ENCODE data around the gene BHLHA9.

BHLHA9 gene

GRCh38 chr17:1256699-1257098 lies 13.5 kb upstream of the BHLHA9 start:
- no peak for DNase-seq

GRCh38 chr17:1260086-1260769 lies 10.0 kb upstream of the BHLHA9 start:
- no peak for DNase-seq

- no peak for DNase-seq
These were observed 9.5 kb upstream of the BHLHA9 start for GRCh38 chr17:1260770-1261161.

- DNase-seq: no peak
These were observed 6.0 kb upstream of the BHLHA9 start for GRCh38 chr17:1264196-1264595.

- DNase-seq: no peak
These were observed 2.7 kb upstream of the BHLHA9 start for GRCh38 chr17:1267471-1267943.

- DNase-seq: no peak
These were observed 783 bp downstream of the BHLHA9 start for GRCh38 chr17:1271030-1271423.

- no peak for DNase-seq
These were observed 1.2 kb downstream of the BHLHA9 start for GRCh38 chr17:1271441-1271840.

- DNase-seq: no peak
These were observed 2.5 kb downstream of the BHLHA9 start for GRCh38 chr17:1272701-1273100.

GRCh38 chr17:1273492-1274244 lies 3.4 kb downstream of the BHLHA9 start:
- DNase-seq: no peak

GRCh38 chr17:1274245-1274608 lies 4.0 kb downstream of the BHLHA9 start:
- no peak for DNase-seq

GRCh38 chr17:1275205-1275961 lies 5.1 kb downstream of the BHLHA9 start:
- no peak for DNase-seq

- no peak for DNase-seq
These were observed 5.9 kb downstream of the BHLHA9 start for GRCh38 chr17:1275962-1276736.

GRCh38 chr17:1280652-1281051 lies 10.4 kb downstream of the BHLHA9 start:
- DNase-seq: no peak

GRCh38 chr17:1286379-1287106 lies 16.3 kb downstream of the BHLHA9 start:
- no peak for DNase-seq

GRCh38 chr17:1289695-1290094 lies 19.5 kb downstream of the BHLHA9 start:
- DNase-seq: no peak

GRCh38 chr17:1290676-1291075 lies 20.4 kb downstream of the BHLHA9 start:
- no peak for DNase-seq

- no peak for DNase-seq
These were observed 24.0 kb downstream of the BHLHA9 start for GRCh38 chr17:1294157-1294717.

- DNase-seq: no peak
These were observed 28.4 kb downstream of the BHLHA9 start for GRCh38 chr17:1298606-1299005.

GRCh38 chr17:1299552-1300370 lies 29.5 kb downstream of the BHLHA9 start:
- DNase-seq: no peak

- no peak for DNase-seq
These were observed 30.2 kb downstream of the BHLHA9 start for GRCh38 chr17:1300371-1300905.

GRCh38 chr17:1301546-1301945 lies 31.3 kb downstream of the BHLHA9 start:
- no peak for DNase-seq

All from AML-193 (cell line).